ENCODE results near the gene PKDCC. TPM values are rescaled to one million over a fixed set of nuclear protein-coding genes. Genes with fewer than 3 reads are reported as not detected.

PKDCC gene
- total and polyA plus RNA-seq, 2 of the 8 experiments (the other 6 are each of a cell fraction or from before 2014, with no cell fraction given) = 49.9 to 80.1 TPM

DNA sequence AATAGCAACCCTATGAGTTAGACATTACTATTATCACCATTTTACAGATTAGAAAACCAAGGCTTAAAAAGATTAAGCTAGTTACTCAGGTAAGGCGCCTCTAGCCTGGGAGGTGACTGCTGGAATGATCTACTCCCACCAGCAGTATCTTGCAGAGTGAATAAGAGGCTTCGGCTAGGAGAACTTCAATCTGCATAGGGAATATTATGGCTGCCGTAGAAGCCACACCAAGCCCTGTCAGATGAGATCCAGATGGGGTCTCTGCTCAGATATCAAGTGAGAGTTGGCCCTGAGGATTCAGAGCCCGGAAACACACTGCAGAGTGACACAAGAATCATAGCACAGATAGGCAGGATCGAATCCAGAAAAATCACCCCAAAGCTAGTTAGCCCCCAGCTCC lies 21.5 kb upstream of the PKDCC start (continued):
- TF ChIP-seq, protein P1, sequence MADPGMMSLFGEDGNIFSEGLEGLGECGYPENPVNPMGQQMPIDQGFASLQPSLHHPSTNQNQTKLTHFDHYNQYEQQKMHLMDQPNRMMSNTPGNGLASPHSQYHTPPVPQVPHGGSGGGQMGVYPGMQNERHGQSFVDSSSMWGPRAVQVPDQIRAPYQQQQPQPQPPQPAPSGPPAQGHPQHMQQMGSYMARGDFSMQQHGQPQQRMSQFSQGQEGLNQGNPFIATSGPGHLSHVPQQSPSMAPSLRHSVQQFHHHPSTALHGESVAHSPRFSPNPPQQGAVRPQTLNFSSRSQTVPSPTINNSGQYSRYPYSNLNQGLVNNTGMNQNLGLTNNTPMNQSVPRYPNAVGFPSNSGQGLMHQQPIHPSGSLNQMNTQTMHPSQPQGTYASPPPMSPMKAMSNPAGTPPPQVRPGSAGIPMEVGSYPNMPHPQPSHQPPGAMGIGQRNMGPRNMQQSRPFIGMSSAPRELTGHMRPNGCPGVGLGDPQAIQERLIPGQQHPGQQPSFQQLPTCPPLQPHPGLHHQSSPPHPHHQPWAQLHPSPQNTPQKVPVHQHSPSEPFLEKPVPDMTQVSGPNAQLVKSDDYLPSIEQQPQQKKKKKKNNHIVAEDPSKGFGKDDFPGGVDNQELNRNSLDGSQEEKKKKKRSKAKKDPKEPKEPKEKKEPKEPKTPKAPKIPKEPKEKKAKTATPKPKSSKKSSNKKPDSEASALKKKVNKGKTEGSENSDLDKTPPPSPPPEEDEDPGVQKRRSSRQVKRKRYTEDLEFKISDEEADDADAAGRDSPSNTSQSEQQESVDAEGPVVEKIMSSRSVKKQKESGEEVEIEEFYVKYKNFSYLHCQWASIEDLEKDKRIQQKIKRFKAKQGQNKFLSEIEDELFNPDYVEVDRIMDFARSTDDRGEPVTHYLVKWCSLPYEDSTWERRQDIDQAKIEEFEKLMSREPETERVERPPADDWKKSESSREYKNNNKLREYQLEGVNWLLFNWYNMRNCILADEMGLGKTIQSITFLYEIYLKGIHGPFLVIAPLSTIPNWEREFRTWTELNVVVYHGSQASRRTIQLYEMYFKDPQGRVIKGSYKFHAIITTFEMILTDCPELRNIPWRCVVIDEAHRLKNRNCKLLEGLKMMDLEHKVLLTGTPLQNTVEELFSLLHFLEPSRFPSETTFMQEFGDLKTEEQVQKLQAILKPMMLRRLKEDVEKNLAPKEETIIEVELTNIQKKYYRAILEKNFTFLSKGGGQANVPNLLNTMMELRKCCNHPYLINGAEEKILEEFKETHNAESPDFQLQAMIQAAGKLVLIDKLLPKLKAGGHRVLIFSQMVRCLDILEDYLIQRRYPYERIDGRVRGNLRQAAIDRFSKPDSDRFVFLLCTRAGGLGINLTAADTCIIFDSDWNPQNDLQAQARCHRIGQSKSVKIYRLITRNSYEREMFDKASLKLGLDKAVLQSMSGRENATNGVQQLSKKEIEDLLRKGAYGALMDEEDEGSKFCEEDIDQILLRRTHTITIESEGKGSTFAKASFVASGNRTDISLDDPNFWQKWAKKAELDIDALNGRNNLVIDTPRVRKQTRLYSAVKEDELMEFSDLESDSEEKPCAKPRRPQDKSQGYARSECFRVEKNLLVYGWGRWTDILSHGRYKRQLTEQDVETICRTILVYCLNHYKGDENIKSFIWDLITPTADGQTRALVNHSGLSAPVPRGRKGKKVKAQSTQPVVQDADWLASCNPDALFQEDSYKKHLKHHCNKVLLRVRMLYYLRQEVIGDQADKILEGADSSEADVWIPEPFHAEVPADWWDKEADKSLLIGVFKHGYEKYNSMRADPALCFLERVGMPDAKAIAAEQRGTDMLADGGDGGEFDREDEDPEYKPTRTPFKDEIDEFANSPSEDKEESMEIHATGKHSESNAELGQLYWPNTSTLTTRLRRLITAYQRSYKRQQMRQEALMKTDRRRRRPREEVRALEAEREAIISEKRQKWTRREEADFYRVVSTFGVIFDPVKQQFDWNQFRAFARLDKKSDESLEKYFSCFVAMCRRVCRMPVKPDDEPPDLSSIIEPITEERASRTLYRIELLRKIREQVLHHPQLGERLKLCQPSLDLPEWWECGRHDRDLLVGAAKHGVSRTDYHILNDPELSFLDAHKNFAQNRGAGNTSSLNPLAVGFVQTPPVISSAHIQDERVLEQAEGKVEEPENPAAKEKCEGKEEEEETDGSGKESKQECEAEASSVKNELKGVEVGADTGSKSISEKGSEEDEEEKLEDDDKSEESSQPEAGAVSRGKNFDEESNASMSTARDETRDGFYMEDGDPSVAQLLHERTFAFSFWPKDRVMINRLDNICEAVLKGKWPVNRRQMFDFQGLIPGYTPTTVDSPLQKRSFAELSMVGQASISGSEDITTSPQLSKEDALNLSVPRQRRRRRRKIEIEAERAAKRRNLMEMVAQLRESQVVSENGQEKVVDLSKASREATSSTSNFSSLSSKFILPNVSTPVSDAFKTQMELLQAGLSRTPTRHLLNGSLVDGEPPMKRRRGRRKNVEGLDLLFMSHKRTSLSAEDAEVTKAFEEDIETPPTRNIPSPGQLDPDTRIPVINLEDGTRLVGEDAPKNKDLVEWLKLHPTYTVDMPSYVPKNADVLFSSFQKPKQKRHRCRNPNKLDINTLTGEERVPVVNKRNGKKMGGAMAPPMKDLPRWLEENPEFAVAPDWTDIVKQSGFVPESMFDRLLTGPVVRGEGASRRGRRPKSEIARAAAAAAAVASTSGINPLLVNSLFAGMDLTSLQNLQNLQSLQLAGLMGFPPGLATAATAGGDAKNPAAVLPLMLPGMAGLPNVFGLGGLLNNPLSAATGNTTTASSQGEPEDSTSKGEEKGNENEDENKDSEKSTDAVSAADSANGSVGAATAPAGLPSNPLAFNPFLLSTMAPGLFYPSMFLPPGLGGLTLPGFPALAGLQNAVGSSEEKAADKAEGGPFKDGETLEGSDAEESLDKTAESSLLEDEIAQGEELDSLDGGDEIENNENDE (IDR thresholded peaks at IDR 0.05; ENCODE audit: insufficient replicate concordance, low read length) = no peak
- TF ChIP-seq CBX5 (IDR thresholded peaks at IDR 0.05; ENCODE audit: low read depth, low read length) (no peak), HDAC6 (IDR thresholded peaks at IDR 0.05; ENCODE audit: low read depth, low read length) (no peak), CHD1 (IDR thresholded peaks at IDR 0.05; ENCODE audit: low read depth, low read length) (no peak), TBP (IDR thresholded peaks at IDR 0.05; ENCODE audit: low read depth, low read length) (no peak), SAP30 (IDR thresholded peaks at IDR 0.05; ENCODE audit: insufficient read depth, insufficient replicate concordance, low read length) (no peak), CTBP2 (IDR thresholded peaks at IDR 0.05; ENCODE audit: borderline replicate concordance, insufficient read depth, insufficient read length, low read length) (no peak), PHF8 (conservative IDR thresholded peaks at IDR 0.05; ENCODE audit: low read depth, low read length) (no peak), SIX5 (IDR thresholded peaks at IDR 0.05; ENCODE audit: low read depth, low read length) (no peak), HDAC2 (IDR thresholded peaks at IDR 0.05; ENCODE audit: borderline replicate concordance in 1 of 2, low read depth in 2 of 2, low read length in 2 of 2) (no peak)
- TF ChIP-seq, protein P2, sequence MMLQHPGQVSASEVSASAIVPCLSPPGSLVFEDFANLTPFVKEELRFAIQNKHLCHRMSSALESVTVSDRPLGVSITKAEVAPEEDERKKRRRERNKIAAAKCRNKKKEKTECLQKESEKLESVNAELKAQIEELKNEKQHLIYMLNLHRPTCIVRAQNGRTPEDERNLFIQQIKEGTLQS (IDR thresholded peaks at IDR 0.05; ENCODE audit: insufficient read depth, low read depth, low read length) = no peak
